ENCODE results near the gene ABR.

The ABR gene

DNA sequence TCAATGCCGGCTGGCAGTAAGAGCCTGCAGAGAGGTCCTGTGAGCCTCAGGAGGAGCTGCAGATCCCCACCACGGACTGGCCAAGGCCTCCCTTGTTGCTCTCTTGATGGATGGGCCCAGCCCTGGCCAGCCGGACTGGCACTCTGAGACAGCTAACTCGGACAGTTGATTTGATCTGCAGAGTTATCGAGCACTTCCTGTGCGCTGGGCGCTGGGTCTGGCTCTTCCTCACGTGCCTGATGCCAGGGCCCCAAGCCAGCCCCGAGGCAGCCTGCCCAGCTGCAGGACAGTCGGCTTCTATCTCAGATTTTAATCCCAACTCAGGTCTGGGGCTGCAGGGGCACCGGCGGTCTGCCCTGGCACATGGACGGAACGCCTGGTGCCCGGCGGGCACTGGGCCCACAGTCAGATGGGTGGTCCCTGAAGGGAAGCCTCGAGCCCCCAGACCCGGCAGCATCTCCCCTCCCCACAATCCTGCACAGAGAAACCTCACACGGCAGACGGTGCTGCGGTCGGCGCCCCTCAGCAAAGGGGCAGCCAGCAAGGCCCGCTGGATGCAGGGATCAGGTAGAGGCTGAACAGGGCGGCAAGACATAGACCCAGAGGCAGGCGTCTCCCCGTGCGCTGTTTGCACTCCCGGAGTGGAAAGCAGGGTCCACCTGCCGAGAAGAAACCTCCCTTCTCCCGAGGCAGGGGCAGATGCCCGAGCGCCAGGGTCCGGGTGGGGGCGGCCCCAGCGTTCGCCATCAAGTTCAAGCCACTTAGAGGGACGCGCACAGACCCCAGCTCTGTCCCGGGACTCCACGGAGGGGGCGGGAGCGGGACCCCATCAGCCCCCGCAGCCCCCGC is 148.9 kb downstream of the ABR start:
- no peak for DNase-seq (ENCODE audit: low read depth, low spot score)

- DNase-seq (ENCODE audit: low read depth, low spot score) = no peak
Observed at GRCh38 chr17:1029922-1030644, 149.7 kb downstream of the ABR start.

DNA sequence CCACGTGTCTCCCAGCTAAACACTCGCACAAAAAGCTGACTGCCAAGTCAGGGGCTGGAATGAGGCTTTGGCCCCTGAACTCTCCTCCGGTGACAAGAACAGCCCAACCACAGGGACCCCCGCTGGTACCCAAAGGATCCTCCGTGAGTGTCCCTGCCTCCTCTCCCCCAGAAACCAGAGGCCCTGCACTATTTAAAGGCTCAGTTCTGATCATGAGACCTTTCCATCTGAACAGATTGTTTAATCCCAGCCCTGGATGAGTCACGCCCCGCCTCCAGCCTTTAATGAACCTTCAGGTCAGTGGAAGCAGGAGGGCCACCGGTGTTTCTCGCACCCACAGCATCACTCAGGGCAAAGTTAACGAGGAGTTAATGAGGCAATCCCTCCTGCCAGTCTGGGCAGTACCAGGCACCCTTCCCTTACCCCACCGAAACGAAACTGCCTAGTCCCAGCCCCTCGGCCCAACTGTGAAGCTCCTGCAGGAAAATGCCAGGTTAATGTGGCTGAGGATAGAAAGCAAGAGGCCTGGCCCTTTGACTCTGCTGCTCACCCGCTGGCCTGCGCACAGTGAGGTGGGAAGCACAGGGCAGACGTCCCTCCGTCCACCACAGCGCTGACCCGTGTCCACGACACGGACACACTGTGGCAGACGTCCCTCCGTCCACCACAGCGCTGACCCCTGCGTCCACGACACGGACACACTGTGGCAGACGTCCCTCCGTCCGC is 150.4 kb downstream of the ABR start:
- no peak for DNase-seq (ENCODE audit: low read depth, low spot score)

DNA sequence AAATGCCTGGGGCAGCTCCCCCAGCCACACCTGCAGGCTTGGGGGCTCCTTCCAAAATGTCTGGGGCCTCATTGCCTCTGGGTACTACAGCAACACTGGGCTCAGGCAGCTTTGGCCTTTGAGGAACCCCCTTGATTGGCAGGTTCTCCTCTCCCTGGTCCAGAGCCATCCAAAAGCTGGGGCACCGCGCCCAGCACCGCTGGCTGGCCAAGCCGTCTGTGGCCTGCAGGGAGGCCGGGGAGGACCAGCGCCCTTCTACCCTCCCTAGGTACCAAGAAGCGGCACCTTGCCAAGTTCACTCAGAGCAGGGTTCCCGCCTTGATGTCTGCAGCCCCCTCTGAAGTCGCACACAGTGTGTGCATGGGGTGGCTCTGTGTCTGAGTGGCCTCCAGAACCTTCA is 152.7 kb downstream of the ABR start:
- DNase-seq (ENCODE audit: low read depth, low spot score) = no peak

DNA sequence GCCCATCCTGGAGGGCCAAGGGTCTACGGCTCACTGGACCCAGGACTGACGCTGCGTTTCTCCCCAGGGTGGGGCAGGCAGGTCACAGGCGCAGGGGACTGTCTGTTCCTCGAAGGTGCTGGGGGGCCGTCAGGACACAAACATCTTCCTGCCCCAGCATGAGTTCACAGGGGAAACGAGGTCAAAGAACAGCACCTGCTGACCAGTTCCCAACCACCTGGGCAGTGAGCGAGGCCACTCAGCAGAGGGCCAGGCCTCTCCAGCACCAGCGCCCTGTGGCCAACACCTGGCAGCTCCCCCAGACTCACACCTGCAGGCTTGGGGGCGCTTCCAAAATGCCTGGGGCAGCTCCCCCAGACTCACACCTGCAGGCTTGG is 153.2 kb downstream of the ABR start:
- no peak for DNase-seq (ENCODE audit: low read depth, low spot score)

DNA sequence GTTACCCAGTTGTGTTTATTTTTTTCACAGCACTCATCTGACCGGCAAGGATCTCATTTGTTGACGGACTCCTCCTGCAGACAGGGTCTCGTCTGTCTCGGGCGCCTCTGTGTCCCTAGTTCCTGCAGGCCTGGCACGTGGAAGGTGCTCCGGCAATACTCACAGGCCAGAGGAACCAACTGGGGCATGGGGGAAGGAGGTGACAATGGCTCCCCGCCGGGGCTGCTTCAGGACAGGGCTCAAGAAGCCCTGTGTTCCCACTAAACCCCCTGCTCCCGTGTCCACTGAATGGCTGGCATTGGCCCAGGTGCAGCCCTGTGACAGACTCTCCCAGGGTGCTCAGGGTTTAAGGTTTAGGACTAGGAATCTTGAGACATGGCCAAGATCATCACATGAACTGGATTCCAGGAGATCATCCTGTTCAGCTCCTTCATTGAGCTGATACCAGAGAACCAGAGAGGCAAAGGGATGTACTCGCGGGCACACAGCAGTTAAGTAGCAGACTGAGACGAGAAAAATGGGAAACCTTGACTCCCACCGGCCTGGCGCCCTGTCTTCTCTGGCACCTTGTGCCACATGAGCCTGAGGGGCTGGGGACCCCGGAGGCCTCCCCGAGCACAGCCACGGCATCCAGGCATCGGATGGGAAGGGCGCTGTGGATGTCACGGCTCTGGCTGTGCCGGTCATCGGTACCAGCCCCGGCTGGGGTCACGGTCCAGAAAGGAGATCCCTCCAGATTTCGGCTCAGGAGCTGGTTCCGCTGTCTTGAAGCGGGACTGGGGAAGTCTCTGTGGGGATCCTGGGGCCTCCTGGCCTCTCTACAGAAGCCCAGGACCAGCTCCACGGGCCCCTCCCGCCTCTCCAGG is 153.8 kb downstream of the ABR start:
- no peak for DNase-seq (ENCODE audit: low read depth, low spot score)

DNA sequence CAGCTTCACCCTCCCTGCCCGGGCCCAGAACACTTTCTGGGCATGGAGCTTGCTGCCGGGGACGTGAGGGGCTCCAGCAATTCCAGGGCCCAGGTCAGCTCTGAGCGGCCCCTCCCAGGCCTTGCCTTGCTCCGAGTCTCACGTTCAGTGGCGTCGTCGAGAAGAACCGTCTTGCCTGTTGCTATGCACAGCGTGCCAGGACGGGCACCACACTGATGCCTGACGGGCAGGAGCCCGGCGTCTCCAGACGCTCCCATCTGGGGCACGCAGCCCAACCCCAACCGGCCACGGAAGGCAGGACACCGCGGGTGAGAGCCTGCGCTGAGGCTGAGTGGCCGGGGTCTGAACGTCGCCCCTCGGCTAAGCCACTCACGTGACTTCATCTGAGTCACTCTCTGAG is 155.7 kb downstream of the ABR start:
- no peak for DNase-seq (ENCODE audit: low read depth, low spot score)

DNA sequence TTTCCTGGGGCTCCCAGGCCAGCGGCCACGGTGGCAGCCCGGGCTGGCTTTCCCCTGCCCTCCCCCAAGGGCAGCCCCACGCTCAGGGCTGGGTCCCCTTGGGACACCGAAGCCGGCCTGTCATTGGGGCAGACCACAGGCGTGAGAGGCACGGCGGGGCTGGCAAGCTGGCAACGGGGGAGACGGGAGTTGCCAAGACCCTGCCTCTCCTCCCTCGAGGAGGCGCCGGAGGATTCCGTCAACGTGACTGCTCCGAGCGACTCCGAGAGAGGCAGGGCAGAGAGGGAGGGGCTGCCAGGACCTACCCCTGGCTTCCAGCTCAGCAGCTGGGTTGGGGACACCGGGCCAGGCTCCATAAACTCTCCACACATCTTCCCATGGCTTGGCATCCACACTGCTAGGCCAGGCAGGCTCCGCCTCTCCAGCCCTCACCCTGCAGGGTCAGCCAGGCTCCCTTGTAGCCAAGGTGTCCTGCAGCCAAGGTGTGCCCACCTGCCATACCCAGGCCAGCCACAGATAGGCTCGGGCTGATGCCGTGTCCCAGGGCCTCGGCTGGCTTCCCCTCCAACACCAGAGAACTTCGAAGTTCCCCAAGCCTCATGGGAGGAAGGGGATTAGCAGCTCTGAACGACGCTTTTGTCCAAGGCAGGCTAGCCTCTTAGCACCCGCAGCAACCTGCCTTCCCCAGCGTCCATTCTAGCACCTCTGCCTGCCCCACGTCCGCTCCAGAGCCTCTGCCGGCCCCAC is 157.3 kb downstream of the ABR start:
- no peak for DNase-seq (ENCODE audit: low read depth, low spot score)

DNA sequence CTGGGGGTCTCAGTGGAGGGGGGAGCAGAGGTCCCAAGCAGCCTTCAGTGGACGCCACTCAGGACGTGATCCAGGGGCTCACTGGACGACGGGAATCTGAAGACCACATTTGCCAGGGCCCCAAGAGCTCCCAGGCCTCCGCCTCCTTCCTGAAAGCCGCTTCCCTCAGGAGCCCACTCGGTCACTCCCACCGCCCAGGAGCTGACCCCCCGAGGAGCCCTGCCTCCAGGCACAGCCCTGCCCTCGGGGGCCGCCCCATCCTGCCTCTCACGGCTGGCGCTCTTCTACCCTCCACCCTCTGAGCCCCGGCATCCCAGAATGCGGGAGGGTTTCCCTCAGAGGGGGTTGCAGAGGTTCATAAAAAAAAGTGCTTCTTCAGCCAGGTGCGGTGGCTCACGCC is 158.6 kb downstream of the ABR start:
- no peak for DNase-seq (ENCODE audit: low read depth, low spot score)

GRCh38 chr17:1019451-1019850 is 160.3 kb downstream of the ABR start:
- no peak for DNase-seq (ENCODE audit: low read depth, low spot score)

DNA sequence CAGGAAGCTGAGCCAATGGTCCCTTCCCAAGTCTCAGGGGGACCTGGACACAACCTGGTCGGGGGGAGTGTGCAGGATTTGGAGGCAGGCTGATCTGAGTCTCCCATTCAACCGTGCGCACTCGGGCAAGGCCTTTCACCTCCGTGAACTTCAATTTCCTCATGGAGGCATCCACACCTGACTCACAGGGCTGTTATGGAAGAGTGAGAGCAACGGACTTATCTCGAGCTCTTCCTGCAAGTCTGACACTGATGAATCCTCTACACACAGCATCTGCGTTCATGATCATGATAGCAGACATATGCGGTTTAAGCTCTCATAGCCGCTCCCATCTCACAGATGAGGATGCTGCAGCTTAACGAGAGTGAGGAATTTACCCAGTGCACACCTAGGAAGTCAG is 161.2 kb downstream of the ABR start:
- DNase-seq (ENCODE audit: low read depth, low spot score) = no peak

DNA sequence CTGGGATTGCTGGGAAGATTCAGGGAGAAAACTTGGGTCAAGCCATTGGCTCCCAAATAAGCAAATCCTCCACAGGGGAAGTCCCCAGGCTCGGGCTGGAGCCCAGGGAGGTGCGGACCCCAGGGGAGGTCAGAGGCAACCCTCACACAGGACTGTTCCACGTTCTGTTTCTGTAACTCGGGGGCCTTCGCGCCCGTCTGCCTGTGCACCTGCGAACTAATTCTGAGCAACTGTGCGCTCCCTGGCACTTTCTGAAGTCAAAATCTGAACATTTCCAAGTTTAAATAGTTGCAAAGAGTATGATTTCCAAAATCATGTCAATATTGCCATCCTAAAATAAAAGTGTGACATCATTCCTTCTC is 166.1 kb downstream of the ABR start:
- no peak for DNase-seq (ENCODE audit: low read depth, low spot score)

DNA sequence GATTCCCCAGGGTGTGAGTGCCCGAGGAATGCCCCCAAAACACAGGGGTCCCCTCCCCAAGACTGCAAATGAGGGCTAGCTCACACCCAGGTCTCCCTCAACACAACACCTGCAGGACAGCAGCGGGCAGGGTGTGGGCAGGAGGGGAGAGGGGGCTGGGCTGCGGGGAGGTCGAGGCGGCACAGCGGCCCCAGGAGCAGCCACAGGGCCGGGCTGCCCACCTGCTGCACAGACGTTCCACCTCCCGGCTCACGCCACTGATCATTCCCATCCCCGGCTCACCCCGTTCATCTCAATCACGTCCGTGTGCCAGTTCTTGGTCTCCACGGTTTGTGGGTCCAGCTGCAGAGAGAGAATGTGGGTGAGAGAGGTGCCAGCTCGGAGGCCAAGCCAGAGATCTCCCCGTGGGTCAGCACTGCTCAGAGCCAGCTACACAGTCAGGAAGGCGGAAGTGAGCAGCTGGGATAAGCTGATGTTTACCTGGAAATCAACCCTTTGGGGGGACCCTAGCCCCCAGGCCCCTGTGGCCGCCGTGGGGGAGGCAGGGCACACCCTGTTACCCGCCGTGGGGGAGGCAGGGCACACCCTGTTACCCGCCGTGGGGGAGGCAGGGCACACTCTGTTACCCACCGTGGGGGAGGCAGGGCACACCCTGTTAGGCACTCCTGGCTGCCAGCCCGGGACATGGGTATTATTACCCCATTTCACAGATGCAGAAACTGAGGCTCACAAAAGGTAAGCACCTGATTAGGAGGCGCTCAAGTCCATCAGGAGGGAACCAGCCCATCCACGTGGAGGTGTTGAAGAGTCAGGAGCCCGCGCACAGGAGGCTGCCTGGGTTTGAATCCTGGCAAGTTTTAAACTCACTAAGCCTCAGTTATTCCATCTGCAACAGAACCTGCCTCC is 166.7 kb downstream of the ABR start:
- no peak for DNase-seq (ENCODE audit: low read depth, low spot score)

DNA sequence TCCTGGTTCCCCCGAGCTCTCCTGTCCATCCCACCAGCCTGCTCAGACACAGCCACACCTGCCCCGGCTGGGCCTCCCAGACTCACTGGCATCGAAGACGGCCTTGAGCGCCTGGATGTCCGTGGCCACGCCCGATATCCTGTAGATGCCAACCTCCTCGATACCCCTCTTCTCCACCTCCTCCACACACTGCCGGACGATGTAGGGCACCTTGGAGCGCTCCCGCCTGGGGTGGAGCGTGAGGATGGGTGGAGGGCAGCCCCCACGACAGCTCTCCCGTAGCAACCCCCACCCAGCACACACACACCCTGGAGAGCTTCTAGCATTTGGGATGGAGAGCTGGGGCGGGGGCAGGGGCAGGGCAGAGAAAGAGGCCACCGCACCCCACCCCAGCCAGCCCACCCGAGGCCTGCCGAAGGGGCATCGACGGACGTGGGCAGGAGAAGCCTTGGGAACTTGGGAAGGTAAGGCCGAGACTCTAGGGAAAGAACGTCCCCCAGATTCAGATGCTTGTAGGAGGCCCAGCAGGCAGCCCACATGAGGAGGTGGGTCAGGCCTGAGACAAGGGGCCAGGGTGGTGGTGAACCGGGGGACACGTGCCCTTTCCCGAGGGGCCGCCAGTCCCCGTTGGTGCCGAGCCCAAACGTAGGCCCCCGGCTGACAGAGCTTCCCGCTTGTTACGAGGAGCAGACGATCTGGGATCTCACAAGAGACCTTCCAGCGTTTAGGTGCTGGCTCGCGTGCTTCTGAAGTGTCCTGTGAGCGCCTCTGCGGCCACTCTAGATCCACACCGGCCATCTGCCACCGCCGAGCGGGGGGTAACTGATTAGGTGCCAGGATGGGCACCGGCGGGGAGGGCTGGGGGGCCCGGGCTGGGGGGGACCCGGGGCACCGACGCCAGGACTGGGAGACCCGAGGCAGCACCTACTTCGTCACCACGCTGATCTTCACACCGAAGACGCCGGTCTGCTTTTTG is 167.7 kb downstream of the ABR start:
- DNase-seq (ENCODE audit: low read depth, low spot score) = no peak

DNA sequence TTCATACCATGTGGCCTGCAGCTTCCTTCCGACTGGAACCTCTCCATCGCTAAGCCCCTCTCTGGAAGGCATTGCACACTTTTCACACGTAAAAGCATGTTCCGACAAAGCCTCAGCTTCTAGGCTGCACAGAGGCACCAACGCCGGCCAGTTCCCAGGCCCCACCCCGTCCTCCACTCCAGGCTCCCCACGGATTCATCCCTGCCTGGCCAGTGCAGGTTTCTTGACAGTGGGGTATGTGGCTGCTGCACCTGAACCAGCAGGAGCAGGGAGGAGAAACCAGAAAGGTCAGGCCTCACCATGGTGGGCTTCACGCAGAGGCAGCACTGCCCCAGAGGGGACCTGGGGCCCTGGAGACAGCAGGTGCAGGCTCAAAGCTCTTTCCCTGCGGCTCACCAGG is 168.6 kb downstream of the ABR start:
- DNase-seq (ENCODE audit: low read depth, low spot score) = no peak

- no peak for DNase-seq (ENCODE audit: low read depth, low spot score)
Observed at GRCh38 chr17:1010586-1010985, 169.2 kb downstream of the ABR start.

DNA sequence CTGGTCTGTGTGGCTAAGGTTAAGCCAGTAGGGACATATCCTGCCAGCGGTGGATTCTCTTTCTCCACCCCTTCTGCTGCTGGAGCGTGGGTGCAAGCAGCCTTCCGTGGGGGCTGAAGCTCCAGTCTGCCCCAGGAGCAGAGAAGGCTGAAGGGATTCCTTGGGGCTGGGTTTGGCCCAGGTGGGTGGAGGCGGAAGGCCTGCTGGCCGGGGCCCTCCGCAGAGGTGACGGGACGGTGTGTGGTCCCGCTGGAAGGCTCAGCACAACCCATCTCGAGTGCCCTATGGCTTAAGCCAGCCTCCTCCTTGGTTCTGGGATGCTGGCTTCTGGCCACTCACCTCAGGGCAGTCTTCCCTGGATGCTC is 169.7 kb downstream of the ABR start:
- DNase-seq (ENCODE audit: low read depth, low spot score) = no peak

DNA sequence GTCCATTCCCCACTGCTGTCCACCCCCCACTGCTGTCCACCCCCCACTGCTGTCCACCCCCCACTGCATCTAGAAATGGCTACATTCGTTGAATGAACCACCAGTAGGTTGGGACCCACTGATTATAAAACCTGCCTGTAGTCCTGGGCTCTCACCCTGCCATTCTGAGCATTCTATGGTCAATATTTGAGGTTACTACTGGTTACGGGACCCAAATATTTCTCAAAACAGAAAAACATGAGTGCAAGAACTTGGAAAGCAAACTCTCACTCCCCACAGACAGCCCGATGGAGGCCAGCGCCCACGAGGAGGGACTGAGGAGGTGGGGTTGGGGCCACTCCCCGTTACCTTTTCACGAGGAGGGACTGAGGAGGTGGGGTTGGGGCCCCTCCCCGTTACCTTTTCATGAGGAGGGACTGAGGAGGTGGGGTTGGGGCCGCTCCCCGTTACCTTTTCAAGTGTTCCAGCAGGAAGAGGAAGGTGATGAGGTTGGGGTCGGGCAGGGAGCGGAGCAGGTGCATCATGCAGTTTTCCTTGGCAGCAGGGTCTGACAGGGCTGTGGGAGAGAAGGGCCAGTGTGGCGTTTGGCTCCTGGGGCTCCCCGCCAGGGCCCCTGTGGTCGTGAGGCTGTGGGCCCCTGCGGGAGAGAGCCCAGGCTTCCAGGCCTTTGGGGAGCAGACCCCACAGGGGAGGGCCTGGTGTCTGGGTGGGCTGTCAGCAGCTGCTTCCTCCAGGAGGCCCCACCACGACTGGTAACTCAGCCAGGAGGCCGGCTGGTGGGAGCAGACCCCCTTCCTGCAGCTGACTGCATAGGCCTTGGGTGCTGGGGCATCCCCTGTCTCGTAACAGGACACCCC is 170.3 kb downstream of the ABR start:
- no peak for DNase-seq (ENCODE audit: low read depth, low spot score)

All from activated CD4-positive, CD25-positive, alpha-beta regulatory T cell treated with anti-CD3 and anti-CD28 coated beads, Interleukin-2, amount 50 U/mL, for 16 hours (primary cell).